Activated CD8-positive, alpha-beta memory T cell treated with anti-CD3 and anti-CD28 coated beads, Interleukin-2, amount 50 U/mL, for 4 hours (primary cell): ENCODE results near the gene CLCF1.
"Not testable (repeated sequence)": the region's sequence is repeated elsewhere in the genome, so short reads cannot be mapped to it uniquely, and the experiment has no call there.

Source experiments
- DNase-seq: peaks from one replicate; pipeline ENCODE4 v3.0.0-alpha.2; 2020

CLCF1 gene

DNA sequence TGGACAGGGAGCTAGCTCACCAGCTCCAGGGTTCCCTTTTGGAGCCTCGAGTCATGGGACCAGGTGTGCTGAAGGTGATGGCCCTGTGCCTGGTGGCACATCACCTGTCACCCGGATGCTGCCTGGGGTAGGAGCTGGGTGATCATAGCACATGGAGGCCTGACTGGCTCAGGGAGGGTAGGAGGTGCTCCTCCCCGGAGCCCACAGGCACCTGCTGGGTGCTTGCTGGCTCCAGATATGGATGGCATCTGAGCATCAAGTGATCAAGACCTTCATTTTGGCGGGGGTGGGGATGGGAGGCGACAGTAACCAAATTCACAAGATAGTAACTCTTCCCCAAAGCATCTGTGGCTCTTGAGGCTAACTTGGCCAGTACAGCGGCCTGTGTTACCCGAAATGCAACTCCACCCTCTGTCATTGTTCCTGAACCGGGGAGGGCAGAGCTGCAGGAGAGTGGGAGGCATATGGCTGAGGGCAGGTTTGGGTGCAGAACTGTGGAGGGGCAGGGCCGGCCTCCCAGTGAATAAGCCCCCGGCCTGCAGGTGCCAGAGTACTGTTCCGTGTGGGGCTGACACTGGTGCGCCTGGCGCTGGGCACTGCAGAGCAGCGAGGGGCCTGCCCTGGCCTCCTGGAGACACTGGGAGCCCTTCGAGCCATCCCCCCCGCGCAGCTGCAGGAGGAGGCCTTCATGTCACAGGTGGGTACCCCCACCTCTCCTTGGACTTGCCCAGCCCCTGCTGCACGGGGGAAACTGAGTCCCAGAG is 35.2 kb upstream of the CLCF1 start:
- no peak for DNase-seq

DNA sequence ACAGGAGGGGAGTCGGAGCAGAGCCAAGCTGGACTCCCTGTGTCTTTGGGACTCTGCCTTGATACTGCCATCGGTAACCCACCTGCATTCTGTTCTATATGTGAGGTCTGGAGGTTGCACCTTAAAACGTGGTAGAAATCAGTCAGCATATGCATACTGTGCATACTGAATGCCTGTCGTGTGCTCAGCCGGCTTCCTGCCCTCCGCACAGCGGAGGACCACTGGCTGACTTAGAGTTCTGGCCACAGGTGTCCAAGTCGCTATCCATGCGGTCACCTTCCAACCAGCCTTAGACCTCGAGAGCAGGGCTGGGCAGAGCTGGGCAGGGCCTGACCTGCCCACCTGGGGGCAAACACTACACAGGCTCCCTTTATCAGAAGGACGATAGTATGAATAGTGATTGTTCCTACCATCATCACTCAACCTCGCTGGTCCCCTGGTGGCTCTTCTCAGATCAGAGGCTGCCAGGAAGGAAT is 34.3 kb upstream of the CLCF1 start:
- no peak for DNase-seq

DNA sequence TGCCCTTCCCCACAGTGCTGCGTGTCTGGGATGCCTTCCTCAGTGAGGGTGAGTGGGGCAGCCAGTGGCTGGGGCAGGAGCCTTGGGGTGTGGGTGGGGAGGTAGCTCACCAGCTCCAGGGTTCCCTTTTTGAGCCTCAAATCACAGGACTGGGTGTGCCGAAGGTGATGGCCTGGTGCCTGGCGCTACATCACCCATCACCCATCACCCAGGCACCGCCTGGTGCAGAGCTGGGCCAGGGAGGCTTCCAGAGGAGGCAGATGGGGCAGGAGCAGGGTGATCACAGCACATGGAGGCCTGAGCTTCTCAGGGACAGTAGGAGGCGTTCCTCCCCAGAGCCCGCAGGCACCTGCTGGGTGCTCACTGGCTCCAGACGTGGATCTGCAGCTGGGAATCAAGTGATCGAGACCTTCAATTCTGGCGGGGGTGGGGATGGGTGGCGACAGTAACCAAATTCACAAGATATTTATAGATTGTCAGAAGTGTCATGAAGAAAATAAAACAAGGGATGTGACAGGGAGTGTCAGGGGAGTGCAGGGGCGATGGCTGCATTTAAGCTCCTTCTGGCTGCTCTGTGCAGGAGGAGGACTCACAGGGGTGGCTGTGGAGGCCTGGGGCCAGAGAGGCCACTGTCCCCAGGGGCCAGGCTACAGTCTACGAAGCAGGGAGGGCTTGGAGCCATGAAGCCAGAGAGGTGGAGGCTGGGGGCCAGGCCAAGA is 33.7 kb upstream of the CLCF1 start:
- peak; percentile 34 for DNase-seq

DNA sequence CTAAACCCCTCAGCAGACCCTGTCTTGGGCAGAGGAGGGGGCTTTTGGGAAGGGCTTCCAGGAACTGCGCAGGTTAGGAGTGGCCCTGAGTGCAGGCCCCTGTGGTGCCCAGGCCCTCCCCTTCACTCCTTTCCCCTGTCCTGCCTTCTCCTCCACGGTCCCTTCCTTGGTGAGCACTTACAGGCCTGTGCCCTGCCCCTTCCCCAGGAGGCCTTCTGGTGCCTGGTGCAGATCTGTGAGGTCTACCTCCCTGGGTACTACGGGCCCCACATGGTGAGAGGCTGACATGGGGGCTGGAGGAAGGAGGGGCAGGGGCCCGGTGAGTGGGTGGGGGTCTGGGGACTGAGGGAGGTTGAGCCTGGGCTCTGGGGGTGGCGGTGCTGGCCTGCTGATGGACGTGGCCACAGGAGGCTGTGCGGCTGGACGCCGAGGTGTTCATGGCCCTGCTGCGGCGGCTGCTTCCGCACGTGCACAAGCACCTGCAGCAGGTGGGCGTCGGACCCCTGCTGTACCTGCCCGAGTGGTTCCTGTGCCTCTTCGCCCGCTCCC is 33.1 kb upstream of the CLCF1 start:
- DNase-seq = no peak

DNA sequence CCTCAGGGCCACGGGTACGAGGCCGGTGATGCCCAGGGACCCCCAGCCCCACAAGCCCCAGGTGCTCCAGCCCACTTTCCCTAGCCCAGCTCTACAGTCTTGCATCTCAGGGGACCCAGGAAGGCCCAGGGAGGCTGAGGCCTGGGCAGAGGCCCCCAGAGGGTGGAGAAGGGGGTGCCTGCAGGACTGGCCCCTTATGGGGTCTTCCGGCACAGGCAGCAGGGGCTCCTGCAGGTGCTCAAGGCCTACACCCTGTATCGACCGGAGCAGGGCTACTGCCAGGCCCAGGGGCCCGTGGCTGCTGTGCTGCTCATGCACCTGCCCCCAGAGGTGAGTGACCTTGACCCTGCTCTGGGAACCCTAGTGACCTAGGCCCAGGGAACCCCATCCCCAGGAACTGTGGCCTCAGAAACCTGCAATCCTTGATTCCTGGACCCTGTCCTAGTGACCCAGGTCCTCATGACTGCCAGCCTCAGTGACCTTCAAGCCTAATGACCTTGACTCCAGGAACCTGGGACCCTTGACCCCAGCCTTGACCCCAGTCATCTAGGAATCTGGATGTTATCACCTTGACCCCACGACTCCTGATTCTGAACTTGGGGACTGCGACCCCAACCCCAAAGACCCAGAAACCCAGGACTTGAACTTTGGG is 32.4 kb upstream of the CLCF1 start:
- DNase-seq = no peak

DNA sequence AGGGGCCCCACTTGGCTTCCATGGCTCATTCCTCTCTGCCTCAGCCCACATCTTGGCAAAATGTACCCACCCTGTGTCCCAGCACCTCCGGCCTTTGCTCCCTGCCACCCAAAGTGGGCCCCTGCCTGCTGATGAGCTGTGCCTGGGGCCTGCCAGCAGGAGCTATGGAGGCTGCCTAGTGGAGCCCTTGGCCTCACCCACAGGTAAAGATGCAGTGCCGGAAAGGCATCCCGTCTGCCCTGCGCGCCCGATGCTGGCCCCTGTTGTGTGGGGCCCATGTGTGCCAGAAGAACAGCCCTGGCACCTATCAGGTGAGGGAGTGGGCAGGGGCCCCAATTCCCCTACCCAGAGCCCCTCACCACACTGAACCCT is 31.8 kb upstream of the CLCF1 start:
- DNase-seq = no peak

DNA sequence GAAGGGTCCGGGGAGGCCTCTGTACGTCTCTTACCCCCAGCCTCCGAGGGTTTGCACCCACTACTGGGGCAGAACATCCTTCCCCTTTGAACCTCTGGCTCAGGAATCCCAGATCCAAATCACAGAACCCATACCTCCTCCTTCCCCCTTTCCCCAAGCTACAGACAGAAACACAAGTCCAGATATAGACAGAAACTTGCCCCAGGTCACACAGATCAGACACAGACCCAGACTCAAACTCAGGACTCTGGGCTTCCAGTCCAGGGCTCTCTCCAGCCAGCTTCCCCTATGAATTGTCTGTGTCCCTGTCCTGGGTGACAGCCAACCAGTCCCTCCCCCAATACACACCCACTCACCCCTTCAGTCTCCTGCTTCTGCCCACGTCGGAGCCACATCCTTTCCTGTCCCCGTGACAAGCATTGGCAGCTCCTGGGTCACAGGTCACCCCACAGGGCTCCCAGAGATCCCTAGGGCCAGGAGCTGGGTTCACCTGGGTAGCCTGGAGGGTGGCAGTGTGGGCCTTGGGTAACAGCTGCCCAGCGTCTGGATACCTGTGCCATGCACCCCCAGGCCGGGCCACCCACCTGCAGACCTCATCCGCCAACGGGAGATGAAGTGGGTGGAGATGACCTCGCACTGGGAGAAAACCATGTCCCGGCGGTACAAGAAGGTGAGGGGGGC is 31.3 kb upstream of the CLCF1 start:
- DNase-seq = no peak

DNA sequence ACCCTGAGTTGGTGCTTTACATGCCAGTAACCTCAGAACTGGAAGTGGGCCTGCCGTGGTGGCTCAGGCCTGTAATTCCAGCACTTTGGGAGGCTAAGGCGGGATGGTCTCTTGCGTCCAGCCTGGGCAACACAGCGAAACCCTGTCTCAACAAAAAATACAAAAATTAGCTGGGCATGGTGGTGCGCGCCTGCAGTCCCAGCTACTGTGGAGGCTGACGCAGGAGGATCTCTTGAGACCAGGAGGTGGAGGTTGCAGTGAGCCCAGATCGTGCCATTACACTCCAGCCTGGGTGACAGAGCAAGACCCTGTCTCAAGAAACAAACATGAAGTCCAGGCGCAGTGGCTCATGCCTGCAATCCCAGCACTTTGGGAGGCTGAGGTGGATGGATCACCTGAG is 29.7 kb upstream of the CLCF1 start:
- DNase-seq = not testable (repeated sequence)

DNA sequence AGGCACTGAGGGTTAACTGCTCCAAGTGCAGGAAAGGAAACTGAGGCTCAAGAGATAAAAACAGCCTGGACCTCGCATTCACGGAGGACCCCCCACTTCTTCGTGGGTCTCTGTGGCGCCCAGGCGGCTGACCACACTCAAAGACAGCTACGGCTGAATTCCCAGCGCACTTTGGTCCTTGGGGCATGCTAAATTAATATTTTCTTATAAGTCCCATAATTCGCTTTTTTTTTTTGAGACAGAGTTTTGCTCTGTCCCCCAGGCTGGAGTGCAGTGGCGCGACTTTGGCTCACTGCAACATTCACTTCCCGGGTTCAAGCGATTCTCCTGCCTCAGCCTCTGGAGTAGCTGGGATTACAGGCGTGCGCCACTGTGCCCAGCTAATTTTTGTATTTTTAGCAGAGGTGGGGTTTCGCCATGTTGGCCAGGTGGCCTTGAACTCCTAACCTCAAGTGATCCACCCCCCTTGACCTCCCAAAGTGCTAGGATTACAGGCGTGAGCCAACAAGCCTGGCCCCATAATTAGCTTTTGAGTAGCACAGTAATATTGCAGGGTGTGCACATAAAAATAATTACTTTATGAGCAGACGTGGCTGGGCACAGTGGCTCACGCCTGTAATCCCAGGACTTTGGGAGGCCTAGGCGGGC is 28.9 kb upstream of the CLCF1 start:
- DNase-seq = not testable (repeated sequence)

DNA sequence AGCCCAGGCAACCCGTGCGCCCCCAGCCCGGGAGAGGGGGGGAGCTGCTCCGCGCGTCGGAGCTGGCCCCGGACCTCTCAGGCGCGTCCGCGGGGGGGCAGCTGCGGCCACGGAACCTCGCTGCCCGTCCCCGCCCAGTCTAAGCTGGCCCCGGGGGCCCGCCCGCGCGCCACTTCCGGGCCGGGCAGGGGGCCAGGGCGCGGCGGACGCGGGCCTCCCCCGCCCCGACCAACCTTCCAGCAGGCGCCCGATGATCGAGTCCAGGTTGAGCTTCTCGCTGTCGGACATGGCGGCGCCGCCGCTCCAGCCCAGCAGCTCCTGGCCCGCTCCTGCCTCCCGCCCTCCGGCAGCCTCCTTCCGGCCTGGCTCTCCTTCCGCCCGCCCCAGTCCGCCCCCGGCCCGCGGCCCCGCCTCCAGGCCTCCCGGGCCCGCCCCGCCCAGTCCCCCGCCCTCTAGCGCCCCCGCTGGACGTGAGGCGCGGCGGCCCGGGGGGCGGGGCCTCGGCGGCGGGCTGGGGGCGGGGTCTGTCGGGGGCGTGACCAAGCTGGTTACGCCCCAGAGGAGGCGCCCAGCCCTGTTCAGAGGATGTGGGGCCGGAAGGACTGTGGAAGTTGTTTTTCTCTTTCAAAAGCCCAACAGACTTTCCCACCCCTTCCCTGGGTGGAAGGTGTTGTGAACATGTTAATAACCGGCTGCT is 28.2 kb upstream of the CLCF1 start, which contains the start of gene PPP1CA:
Gene PPP1CA, minus strand, starts transcription at position 364 of the 697 bp plus-strand sequence. Its CDS starts 76 bp downstream, at position 288.
- peak; percentile 89 for DNase-seq

DNA sequence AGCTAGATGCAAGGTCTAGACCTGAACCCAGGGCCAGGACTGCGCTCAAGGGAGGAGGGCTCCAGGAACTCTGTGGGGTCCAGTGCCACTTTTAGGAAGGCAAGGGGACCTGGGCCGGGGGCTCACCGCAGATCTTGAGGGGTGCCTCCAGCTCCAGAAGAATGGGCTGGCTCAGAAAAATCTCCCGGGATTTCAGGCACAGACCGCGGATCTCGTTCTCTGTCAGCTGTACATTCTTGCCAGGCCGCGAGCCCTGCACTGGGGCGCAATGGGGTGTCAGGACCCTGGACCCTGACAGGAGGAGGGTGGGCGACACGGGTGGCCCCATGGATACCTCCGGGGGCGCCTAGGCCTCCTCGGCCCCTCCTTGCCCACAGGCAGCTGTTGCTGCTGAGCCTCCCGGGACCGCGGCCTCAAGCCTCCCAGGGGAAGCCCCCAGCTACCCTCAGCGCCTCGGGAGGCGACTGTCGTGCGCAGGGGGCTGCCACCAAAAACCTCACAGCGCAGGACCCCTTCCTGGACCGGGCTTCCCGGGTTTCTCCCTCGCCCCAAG is 27.6 kb upstream of the CLCF1 start:
- DNase-seq = no peak

DNA sequence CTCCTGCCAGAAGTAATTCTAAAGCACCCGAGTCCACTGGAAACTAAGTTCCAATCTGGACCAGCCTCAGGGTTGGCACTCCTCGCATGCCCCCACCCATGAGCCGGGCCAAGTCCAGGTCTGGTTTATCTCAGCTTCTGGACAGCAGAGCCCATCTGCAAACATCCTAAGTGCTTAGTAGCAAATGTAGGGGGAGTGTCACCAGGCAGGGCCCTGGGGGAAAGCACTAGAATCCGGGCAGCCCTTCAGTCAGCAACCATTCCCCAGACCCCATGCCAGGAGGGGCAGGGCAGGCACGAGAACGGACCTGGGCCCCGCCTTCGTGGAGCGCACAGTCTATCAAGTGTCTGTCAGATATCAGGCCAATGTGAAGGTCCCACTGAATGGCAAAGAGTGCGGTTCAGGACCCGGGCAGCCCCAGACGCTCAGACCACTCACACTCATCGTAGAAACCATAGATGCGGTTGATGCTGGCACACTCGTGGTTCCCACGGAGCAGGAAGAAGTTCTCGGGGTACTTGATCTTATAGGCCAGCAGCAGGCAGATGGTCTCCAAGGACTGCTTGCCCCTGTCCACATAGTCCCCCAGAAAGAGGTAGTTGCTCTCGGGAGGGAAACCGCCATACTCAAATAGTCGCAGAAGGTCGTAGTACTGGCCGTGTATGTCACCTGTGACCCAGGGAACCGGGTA is 27.0 kb upstream of the CLCF1 start:
- DNase-seq = no peak

DNA sequence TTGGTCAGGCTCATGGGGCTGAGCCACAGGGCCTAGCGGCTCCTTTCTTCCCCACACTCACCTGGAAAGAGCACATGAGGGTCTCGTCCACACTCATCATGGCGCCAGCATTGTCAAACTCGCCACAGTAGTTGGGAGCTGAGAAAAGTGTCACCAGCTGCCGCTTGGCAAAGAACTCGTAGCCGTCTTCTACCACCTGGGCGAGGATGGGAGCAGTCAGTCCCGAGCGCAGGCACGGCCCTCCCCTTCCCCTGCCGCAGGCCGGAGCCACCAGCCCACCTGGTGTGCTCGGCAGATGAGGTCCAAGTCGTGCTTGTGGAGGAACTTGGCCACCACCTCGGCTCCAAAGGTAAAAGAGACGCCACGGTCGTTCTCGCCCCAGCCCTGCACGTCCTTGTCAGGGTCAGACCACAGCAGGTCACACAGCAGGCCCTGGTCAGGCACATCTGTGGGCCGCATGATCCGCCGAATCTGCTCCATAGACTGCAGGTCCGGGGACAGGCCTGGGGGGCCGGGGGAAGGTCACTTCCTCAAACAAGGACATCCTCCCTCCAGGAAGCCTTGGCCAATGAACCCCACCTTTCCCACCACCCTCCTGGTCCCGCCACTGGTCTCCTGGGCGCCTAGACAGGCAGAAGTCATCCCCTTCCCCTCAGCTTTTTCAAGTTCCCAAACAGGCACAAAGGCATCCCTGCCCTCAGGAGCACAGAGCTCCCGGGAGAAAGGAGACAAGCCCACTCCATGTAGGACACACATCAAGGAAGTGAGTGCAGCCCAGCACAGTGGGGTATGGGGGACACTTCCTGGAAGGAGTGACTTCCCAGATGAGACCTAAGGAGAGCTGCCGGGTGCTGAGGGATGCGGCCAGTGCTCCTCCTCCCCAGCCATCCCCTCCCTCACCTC is 25.5 kb upstream of the CLCF1 start:
- DNase-seq = no peak

DNA sequence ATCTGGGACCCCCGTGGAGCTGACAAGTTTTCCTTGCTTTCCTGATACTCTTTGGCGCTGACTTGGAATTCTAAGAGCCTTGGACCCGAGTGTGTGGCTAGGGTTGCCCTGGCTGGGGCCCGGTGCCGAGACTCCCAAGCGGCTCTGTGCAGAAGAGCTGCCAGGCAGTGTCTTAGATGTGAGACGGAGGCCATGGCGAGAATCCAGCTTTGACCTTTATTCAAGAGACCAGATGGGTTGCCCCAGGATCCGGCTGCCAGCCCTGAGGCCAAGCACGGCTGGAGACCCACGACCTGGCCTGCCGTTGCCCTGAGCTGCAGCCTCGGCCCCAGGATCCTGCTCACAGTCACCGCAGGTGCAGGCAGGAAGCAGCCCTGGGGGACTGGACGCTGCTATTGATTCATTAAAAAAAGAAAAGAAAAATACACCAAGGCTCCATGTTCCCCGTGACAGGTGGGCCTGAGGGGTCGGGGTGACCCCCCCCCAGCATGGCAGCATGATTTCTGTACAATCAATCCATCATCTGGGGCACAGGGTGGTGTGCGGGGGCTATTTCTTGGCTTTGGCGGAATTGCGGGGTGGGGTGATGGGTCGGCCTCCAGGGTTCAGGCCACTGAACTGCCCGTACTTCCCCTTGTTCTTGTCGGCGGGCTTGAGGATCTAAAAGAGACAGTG is 24.7 kb upstream of the CLCF1 start:
- DNase-seq = no peak

DNA sequence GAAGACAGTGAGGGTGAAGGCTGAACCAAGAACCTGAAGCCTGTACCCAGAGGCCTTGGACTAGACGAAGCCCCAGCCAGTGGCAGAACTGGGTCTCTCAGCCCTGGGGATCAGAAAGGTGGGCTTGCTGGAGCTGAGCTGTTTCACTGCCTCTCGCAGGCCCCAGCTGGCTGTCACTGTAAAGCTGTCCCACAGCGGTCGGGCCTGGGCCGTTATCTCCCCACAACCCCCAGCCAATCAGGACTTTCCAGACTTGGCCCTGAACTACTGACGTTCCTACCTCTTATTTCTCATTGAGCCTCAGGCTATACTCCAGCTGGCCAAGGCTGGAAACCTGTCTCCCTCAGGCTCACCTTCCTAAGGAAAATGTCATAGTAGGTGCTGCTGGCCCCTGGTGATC is 24.1 kb upstream of the CLCF1 start:
- DNase-seq = no peak

DNA sequence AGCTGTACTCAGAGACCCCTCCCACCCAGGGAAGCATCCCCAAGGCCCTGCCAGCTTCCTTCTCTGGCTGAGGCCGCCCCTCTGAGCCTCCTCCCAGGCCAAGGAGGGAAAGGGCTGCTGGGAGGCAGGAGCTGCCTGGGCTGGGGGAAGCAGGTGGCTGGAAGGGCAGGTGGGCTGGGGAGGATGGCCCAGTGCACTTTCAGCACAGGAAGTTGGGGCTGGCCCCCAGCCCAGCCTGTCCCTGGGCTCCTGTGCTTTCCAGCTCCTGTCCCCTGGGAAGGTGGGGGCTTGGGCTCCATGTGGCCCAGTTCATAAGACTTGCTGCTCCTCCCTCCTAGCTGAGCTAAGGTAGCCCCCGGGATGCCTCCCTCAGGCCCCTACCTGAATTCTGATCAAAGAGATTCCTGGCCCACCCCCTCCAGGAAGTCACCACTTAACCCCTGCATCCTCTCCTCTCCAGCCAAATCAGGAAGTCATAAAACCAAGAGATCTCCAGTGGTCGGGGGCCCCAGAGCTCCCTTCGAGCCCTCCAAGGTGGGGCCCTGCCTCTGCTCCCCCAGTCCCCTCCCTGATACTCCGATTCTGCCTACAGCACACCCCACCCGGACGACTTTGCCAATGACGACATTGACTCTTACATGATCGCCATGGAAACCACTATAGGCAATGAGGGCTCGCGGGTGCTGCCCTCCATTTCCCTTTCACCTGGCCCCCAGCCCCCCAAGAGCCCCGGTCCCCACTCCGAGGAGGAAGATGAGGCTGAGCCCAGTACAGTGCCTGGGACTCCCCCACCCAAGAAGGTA is 23.4 kb upstream of the CLCF1 start:
- DNase-seq = no peak

DNA sequence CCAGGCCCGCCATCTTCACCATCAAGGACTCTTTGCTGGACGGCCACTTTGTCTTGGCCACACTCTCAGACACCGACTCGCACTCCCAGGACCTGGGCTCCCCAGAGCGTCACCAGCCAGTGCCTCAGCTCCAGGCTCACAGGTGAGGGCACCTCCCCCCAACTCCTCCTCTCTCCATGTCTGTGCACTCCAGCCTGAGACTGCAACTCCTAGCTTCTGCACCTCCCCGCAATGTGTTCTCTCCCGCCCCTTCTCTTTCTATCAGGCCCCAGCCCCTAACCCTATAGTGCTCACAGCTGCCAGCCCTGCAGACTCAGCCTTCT is 22.8 kb upstream of the CLCF1 start:
- DNase-seq = no peak

DNA sequence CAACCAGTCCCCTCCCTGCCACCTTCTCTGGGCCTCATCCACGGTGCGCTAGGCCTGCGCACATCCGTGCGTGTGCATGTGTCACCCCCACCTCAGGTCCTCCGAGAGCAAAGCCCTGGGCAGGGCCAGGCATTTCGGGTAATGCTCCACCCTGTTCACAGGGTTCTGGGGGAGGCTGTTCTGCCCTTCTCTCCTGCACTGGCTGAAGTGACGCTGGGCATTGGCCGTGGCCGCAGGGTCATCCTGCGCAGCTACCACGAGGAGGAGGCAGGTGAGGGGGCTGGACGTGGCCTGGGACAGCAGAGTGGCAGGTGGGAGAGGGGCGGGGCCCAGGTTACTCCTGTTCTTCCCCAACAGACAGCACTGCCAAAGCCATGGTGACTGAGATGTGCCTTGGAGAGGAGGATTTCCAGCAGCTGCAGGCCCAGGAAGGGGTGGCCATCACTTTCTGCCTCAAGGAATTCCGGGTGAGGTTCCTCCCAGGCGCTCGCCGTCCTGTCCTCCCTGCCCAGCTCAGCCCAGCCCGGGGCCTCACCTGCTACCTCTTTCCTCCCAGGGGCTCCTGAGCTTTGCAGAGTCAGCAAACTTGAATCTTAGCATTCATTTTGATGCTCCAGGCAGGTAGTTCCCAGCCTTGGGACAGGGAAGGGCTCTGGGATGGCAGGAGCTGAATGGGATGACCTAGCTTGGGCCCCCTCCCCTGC is 22.3 kb upstream of the CLCF1 start:
- DNase-seq = no peak
